CD4-positive, alpha-beta T cell treated with Interferon alpha-2 for 1 hour (primary cell): ENCODE results near the gene CACNG4.

Experiments
- DNase-seq, 2 donors: peaks; one replicate each; pipeline ENCODE4 v3.0.0-alpha.2; 2020 to 2022

The CACNG4 gene

DNA sequence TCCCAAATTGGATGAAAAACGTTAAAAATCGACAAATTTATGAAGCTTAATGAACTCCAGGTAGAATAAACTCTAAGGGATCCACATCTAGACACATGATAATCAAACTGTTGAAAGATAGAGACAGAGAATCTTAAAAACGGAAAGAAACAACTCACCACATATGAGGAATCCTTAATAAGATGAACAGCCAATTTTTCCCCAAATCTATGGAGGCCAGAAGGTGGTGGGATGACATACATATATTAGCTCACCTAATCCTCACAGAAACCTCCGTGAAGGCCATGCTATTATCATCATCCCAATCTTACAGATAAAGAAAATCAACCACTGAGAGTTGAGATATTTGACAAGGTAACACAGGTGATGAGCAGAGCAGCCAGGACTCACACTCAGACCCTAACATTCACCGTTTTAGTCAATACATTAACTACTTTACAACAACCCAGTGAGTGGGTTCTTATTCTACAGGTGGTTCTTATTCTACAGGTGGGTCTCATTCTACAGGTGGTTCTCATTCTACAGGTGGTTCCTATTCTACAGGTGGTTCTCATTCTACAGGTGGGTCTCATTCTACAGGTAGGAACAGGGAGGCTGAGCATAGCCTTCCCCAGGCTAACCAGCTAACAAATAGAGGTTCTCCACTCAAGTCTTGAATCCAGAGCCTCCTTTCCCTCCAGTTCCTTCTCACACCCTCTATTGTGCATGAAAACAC lies 84.7 kb downstream of the CACNG4 start:
- DNase-seq = no peak

DNA sequence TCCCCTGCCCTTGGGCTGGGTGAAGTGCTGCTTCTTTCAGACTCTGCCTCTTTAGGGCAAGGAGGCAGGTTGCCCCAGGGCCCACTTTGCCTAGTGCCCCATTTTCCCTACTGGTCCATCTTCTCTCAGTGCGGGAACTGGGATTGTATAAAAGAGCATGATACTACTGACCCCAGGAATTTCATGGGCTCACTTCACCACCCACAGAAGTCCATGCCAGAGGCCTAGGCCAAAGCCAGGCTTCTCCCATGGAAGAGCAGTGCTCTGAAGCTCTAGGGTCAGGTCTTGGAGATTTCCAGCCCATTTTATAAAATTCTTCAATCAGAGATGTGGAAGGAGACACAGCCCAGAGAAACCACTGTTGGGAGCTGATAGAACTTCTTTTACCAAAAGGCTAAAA lies 85.6 kb downstream of the CACNG4 start:
- no peak for DNase-seq

DNA sequence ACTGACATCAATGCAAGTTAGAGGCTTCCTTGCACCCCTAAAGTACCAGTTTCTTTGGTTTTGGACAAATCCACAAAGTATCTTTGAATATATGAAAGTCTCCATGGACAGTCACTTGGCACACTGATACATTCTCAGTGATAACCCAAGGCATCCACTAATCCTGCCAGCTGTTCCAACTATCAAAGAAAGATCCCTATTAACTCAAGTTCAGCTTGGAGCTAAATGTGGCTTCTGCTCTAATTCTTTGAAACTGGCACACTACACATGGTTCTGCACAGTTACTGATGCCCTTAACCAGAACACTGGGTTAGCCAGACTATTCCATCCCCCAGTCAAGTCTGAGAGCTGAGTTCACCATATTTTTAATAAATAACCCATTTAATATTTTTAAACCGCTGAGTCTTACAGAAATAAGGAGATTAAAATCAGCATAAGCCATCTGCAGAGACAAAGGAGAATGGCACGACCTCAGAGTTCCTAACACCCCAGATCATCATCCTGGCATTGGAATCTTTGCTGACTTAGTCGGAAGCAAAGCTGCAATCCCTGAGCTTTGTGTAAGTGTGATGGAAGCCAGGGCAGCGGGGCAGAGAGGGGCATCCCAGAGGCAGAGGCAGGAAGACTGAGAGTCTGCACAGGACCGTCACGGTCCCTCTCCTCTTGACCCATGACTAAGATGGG lies 86.1 kb downstream of the CACNG4 start:
- DNase-seq = no peak

DNA sequence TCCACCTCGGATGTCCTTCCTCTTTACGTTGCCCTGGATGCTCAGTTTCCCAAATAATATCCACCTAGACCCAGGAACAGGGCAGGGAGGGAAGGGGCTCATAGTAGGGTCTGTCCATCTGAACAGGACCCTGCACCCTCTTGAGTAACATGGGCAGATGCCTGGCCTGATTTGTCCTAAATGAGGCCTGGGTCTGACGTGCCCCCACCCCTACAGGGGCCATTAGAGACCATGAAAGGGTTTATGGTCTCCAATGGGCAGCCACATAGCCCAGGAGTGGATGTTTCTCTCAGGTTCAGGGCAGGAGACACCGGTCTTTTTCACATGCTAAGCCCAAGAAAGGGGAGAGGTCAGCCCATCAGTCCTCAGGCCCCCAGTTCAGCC lies 86.6 kb downstream of the CACNG4 start:
- no peak for DNase-seq

DNA sequence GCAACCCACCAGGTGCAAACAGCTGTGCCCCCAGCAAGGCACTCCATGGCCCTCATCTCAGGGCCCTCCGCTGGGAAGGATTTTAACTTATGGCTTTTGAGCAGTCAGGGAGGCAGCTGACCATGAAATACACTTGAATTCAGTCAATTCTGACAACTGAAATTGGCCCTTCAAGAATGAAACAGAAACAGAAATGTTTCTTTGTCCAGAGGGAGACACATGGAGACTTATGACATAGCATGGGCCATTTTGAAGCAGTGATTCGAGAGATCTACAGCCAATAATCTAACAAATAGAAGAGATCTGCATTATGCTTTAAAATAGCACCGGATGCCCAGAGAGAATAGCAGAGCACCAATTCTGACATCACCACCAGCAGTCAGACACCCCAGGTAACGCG lies 87.3 kb downstream of the CACNG4 start:
- no peak for DNase-seq

DNA sequence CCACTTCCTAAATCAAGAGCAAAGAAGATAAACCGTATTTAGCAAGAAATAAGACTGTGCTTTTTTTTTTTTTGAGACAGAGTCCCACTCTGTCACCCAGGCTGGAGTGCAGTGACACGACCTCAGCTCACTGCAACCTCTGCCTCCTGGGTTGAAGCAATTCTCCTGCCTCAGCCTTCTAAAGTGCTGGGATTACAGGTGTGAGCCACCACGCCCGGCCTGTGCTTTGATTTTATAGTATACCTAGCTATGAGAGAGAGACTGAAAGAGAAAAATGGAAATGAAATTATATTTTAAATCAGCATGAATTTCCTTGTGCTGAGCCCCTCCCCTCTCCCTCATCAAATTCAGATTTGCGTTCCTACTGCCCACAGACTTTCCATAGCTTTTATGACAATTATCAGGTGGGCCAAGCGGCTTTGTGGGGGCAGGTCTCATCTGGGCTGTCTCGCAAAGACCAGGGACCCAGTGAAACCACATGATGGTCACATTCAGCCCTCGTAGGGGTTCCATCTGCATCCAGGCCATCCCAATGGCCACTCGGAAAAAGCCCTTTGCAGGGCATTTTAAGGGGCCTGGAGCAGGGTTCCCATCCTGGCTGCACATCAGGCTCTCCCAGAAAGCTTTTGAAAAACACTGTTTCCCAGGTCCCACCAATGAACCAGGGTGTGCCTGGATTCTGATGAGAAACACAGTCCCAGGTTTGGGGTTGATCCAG lies 88.4 kb downstream of the CACNG4 start:
- no peak for DNase-seq

DNA sequence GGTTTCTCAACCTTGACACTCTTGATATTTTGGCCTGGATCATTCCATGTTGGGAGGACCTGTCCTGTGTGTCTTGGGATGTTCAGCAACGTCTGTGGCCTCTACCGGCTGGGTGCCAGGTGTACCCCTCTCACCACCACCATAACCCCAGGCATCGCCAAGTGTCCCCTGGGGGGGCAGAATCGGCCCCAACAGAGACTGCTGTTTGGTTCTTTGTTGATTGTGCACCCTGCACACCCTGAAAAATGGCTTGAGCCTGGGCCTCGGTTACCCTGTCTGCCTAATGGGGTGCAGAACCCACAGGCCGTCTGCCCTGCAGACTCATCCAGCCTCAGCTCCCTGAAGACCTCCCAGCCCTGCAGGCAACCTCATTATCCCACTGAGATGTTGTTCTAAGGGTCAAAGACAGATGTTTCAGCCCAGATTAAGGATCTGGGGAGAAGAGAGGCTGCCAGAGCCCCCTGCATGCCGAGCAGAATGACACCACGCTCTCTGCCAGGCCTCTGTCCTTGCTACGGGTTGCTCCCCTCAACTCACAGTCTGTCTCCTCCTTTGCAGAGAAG lies 89.0 kb downstream of the CACNG4 start:
- no peak for DNase-seq

DNA sequence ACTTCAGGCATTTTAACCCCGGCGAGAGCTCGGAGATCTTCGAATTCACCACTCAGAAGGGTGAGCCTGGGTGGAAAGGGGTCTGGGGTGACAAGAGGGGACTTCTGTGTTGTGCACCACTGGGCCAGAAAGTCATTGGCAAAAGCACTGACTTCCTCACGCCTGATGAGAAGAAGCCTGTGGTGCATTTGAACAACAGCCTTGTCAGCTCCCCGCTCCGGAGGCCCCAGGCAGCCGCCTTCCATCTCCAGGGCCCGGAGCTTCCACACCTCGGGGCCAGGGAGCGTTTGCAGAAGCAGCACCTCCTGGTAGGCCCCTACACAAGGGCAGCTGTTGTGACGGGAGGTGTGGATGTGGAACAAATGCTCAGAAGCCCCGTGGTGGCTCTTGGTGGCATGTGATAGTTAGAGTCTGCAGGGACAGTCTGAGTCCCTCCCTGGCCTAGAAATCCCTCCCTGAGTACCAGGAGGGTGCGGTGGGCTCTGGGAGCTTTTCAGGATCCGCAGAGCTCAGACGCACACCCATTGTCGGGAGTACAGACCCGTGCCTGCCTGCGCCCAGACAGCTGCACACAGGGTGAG lies 89.6 kb downstream of the CACNG4 start:
- no peak for DNase-seq

DNA sequence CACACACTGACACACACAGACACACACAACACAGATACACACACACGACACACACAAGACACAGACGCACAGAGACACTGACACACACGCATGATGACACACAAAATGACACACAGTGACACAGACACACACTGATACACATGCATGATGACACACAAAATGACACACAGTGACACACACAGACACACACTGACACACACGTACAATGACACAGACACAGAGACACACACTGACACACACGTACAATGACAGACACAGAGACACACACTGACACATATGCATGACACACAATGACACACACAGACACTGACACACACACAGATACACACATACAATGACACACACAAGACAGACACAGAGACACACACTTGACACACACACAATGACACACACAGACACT lies 90.1 kb downstream of the CACNG4 start:
- no peak for DNase-seq

DNA sequence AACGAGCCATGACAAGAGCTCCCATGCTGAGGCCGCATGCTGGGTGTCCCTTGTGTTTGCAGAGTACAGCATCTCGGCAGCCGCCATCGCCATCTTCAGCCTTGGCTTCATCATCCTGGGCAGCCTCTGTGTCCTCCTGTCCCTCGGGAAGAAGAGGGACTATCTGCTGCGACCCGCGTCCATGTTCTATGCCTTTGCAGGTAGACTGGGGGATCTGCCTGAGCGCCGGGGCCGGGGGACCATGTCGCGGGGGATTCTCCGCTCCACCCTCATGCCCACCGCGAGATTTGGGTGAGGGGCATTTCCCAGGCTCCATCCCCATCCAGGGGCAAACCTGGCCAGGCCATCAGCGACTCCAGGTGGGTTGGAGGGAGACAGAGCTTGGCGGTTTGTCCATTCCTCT lies 90.5 kb downstream of the CACNG4 start:
- DNase-seq = no peak

DNA sequence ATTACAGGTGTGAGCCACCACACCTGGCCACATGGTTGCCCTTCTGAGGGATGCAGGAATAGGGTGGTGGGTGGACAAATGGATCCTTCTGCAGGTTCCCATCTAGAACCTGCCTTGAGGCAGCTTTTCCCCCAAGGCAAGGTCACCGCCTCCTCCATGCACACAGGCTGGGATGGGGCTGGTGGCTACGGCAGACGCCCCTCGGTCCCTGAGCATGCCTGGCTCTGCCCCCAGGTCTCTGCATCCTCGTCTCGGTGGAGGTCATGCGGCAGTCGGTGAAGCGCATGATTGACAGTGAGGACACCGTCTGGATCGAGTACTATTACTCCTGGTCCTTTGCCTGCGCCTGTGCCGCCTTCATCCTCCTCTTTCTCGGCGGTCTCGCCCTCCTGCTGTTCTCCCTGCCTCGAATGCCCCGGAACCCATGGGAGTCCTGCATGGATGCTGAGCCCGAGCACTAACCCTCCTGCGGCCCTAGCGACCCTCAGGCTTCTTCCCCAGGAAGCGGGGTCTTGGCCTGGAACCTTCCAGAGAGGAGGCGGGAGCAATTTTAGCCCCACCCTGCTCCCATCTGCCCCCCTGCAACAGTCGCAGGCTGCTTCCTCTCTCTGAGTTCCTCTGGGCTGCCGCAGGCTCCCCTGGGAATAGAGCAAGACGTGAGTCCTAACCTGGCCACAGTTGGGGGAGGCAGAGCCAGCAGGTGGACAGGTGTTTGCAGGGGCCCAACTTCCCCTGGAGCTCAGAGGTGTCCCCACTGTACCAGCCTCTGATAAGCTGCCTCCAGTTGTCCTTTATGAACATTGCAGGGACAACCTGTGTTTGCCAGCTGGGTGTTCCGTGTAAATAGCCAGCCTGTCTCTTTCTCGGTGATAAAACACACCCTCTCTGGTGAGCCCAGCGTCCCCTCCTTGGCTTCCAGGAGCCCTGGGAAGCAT lies 91.6 kb downstream of the CACNG4 start:
- no peak for DNase-seq

DNA sequence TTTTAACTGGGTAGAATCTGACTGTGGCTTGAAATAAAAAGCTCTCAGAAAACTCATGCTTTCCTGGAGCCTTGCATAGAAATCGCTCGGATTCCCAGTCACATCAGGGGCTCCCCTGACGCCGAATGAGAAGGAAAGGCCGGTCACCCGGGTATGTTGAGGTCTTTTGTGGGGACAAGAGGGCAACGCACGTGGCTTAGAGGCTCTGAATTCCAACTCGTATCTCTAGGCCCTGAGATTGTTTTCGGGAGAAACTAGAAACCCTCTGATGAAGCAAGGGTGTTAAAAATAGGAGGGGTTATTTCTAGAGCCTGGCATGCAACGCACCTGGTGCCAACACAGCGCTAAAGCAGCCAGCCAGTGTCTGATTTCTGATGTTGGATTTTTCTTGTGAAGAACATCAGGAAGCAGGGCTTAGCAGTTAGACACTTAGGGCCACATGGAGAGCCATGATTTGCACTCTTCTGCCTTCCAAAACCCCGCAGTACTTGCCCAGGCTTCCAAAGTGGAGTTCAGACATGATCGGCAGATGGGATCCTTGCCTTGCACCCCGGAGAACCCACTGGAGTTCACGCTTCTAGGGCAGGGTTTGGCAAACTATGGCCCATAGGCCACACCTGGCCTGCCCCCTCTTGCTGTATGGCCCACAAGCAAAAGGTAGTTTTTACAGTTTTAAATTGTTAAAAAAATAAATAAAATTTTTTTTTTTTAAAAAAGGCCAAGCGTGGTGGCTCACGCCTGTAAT lies 92.4 kb downstream of the CACNG4 start:
- no peak for DNase-seq

DNA sequence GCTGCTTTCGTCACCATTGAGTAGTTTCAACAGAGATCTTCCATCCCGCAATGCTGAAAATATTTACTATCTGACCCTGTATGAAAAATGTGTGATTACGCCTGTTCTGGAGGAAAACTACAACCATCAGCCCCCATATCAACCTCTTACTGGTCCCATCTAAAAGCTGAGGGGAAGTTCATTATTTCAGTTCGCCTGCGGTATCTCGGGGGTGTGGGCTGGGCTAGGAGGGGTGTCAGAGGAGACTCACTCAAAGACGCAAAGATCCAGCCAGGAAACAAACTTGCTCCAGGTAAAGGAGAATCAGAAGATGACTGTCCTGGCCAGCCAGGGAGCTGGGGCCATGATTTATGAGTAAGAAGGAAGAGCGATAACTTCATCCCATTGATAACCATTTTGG lies 93.5 kb downstream of the CACNG4 start:
- DNase-seq = no peak

DNA sequence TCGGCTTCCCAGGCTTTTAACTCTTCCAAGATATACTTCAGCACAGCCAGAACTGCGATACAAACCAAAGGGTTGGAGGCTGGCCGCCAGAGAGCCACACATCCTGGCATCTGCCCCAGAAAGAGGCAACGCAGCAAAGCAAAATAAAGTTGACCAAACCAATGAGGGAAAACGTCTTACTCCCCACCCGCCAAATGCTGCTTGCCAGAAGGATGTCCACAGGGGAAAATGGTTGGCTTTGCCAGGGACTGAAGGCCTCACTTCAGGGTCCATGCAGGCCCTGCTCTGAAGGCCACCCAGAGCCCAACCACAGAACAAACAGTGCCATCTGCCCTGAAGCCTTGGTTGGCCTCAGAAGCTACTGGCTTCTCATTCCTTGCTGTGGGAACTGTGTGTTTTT lies 94.9 kb downstream of the CACNG4 start:
- DNase-seq = no peak

DNA sequence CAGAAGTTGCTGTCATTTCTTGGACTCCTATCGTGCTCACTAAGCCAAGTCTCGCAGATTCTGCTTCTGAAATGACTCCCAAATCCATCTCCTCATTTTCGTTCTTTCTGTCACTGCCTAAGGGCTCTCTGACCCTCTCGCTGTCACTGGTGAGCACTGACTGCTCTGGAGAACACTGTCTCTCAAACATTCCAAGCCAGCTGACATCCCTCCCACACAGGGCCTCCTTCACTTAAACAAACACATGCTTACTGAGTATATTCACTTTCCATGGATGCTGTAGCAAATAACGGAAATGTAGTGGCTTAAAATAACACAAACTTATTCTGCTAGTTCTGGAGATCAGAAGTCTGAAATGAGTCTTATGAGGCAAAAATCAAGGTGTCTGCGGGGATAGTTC lies 98.6 kb downstream of the CACNG4 start:
- DNase-seq = no peak

DNA sequence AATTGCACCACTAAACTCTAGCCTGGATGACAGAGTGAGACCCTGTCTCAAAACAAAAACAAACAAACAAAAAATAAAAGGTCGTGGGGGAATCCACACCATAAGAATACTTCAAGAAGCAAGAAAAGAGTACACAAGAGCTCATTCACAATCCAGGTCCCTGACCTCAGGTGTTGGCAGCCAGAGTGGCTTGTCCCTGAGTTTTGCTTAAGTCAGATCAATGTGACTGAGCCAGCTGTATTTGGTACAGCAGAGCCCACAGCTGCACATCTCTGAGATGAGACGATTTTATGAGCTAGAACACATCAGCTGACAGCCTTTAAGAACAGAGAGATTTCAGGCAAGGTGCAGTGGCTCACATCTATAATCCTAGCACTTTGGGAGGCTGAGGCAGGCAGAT lies 102.2 kb downstream of the CACNG4 start:
- no peak for DNase-seq

DNA sequence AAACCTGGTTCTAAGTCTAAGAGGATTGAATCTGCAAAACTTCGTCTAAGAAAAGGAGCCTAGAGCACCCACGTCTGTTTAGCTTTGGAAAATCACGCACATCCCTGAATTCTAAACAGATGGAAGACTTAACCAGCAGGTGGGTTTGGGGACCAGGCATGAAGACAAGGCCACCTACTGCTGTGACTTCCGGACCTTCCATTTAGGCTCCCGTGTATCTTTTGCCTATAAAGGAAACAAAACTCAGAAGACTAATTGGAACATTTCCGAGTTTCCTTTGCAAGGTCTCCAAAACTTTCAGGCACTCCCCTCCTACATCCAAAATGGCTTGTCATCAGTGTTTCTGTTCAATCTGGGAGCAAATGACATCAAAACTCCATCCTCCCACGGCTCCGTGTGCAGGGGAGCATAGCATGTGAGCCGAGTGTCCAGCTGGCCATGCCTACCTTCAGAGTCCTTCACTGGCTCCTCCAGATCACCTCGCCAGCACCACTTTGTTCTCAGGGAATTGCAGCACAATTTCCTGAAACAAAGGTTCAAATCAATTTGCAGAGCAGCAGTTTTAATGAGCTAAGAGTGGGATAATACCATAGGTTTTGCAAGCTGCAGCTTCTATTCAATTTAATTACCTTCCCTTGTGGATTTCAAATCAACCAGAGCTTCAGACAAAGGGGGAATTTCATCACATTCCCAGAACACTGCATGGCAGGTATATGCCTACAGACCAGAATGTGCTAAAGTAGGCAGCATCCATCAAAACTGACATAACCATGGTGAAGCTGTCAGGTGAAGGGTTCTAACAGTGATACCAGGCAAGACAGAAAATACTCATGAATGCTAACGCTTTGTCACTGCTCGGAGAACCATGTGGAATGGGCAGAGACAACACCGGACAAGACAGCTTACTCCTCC lies 103.3 kb downstream of the CACNG4 start:
- DNase-seq = no peak

DNA sequence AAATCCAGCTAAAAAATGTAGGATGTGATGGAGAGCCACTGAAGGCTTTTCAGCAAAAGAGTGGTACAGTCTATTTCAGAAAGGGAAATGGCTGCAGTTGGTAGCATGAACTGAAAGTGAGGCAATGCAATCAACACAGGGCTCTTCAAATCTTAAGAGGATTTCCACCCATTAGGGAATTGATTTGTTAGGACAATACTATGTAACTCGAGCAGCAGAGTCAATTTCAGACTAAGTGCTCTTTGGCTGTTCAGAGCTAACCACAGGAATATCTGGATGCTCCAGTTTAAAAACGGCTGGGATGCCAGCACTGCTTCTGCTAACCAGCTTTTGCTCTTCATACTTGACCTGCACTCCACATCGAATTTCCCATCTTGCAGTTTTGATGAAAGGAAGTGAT lies 104.5 kb downstream of the CACNG4 start:
- no peak for DNase-seq

DNA sequence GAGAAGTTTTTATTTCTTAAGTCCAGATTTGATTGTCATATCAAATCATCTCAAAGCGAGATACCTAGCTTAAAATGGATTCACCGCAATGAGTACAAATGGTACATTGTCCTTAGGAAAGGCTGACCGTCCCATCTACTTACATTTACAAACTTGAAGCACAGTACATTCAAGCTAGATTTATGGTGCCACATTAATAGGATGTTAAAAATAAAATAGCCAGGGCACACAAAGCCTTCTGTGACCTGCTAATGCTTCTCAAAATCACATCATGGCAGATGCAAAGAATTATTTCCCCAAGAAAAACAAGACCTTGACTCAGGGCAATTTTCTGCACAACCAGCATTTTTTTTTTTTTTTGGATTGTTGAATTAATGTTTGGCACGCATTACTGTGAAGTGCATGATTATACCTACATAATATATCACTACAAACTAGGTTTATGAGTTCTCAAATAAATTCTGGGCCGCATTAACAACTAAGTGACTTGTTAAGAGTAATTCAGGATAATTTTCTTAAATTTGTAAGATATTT lies 105.2 kb downstream of the CACNG4 start:
- no peak for DNase-seq

DNA sequence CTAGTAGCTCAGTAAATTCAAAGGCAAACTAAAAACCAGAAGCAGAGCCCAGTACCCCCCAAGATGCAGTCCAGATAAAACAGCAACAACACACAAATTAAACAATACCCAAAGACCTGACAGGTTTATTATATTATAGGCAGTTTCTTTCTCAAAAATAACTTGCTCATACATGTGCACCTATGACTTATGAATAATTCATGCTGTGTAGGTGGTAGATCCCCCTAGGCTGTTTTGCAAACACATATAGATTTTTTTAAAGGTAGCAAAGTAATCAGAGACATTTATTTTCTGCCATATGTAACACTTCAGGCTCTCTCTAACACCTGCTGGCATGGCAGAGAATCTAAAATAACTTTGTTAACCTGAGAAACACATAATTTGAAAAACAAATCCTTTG lies 107.1 kb downstream of the CACNG4 start:
- DNase-seq = no peak
